GM18907 (cell line): ENCODE results near the gene NRXN3.

Experiments used
- ATAC-seq: cut with Tn5 transposase; IDR thresholded peaks from one replicate; pipeline ENCODE4 v1.9.1; 2021; ENCODE audit warnings: mild to moderate bottlenecking, moderate library complexity; ENCODE audit not compliant: unreplicated experiment

The NRXN3 gene

GRCh38 chr14:78872837-78873236 lies 702.7 kb downstream of the NRXN3 start:
- ATAC-seq, result no peak

GRCh38 chr14:78873581-78873980 lies 703.4 kb downstream of the NRXN3 start:
- no peak for ATAC-seq

- no peak for ATAC-seq
Measured at GRCh38 chr14:78875049-78875448, 704.9 kb downstream of the NRXN3 start.

GRCh38 chr14:78885884-78886283 lies 715.7 kb downstream of the NRXN3 start:
- ATAC-seq, result no peak

- no peak for ATAC-seq
Measured at GRCh38 chr14:78897443-78897842, 727.3 kb downstream of the NRXN3 start.

GRCh38 chr14:78902010-78902623 lies 731.9 kb downstream of the NRXN3 start:
- ATAC-seq, result no peak

GRCh38 chr14:78904094-78904493 lies 733.9 kb downstream of the NRXN3 start:
- no peak for ATAC-seq

GRCh38 chr14:78917462-78917861 lies 747.3 kb downstream of the NRXN3 start:
- no peak for ATAC-seq

- no peak for ATAC-seq
Measured at GRCh38 chr14:78921856-78922255, 751.7 kb downstream of the NRXN3 start.

- ATAC-seq, result no peak
Measured at GRCh38 chr14:78927261-78927660, 757.1 kb downstream of the NRXN3 start.

GRCh38 chr14:78933166-78933565 lies 763.0 kb downstream of the NRXN3 start:
- no peak for ATAC-seq

- ATAC-seq, result no peak
Measured at GRCh38 chr14:78933948-78934524, 763.9 kb downstream of the NRXN3 start.

- ATAC-seq, result no peak
Measured at GRCh38 chr14:78946949-78947348, 776.8 kb downstream of the NRXN3 start.

GRCh38 chr14:78947681-78948080 lies 777.5 kb downstream of the NRXN3 start:
- no peak for ATAC-seq

- ATAC-seq, result no peak
Measured at GRCh38 chr14:78950649-78951048, 780.5 kb downstream of the NRXN3 start.

GRCh38 chr14:78951602-78952001 lies 781.4 kb downstream of the NRXN3 start:
- no peak for ATAC-seq

GRCh38 chr14:78959674-78960264 lies 789.6 kb downstream of the NRXN3 start:
- peak; percentile 78 for ATAC-seq

- no peak for ATAC-seq
Measured at GRCh38 chr14:78967111-78967809, 797.1 kb downstream of the NRXN3 start.

GRCh38 chr14:78968265-78968664 lies 798.1 kb downstream of the NRXN3 start:
- no peak for ATAC-seq

GRCh38 chr14:78970677-78971076 lies 800.5 kb downstream of the NRXN3 start:
- no peak for ATAC-seq

- no peak for ATAC-seq
Measured at GRCh38 chr14:78972440-78972839, 802.3 kb downstream of the NRXN3 start.

GRCh38 chr14:78974691-78975090 lies 804.5 kb downstream of the NRXN3 start:
- no peak for ATAC-seq
